HG03457 (cell line): ENCODE data around the gene DNA2.

Experiments used
- ATAC-seq: cut with Tn5 transposase; IDR thresholded peaks from one replicate; pipeline ENCODE4 v1.9.1; 2021; ENCODE audit warnings: moderate number of reproducible peaks; ENCODE audit not compliant: unreplicated experiment

Gene DNA2

GRCh38 chr10:68364101-68364886 is 107.5 kb downstream of the DNA2 start:
- ATAC-seq: no peak
